Progenitor cell of endocrine pancreas (in vitro differentiated cells): ENCODE data around the gene ETFBKMT. TPM values are rescaled to one million over a fixed set of nuclear protein-coding genes. Genes with fewer than 3 reads are reported as not detected.
"Not testable (repeated sequence)": the region's sequence is repeated elsewhere in the genome, so short reads cannot be mapped to it uniquely, and the experiment has no call there.

Experiments
- DNase-seq: peaks from one replicate; pipeline ENCODE4 v3.0.0; 2021; ENCODE audit warnings: low spot score; ENCODE audit not compliant: unreplicated experiment
- H3K27ac Mint-ChIP-seq: 2 replicates; pipeline ENCODE4 v1.8.0; 2021; ENCODE audit warnings: mild to moderate bottlenecking, moderate library complexity, mixed read lengths
- H3K27me3 Mint-ChIP-seq: 2 replicates; pipeline ENCODE4 v1.8.0; 2021; ENCODE audit warnings: mixed read lengths
- H3K36me3 Mint-ChIP-seq: 2 replicates; pipeline ENCODE4 v1.8.0; 2022; ENCODE audit warnings: mixed read lengths; ENCODE audit not compliant: insufficient read depth
- H3K4me1 Mint-ChIP-seq: 2 replicates; pipeline ENCODE4 v1.8.0; 2021; ENCODE audit warnings: low read depth, mixed read lengths
- H3K4me3 Mint-ChIP-seq: 2 replicates; pipeline ENCODE4 v1.8.0; 2021; ENCODE audit warnings: low read depth, mild to moderate bottlenecking, moderate library complexity, mixed read lengths
- H3K9me3 Mint-ChIP-seq: 2 replicates; pipeline ENCODE4 v1.8.0; 2021; ENCODE audit warnings: low read depth, mixed read lengths
- total RNA-seq: library from RNA; stranded (reverse); gene quantifications from 2 replicates; pipeline ENCODE4 v1.2.1, GENCODE V29; 2021
- TF ChIP-seq, protein P1 (sequence below): fragments of 200-600 bp; sonication (generic); IDR thresholded peaks from one replicate; pipeline ENCODE4 v1.5.0; 2021; ENCODE audit warnings: antibody characterized with exemption, mild to moderate bottlenecking; ENCODE audit not compliant: unreplicated experiment

The ETFBKMT gene
- total RNA-seq, 1 donor from 2014 or later = 4.5 TPM

DNA sequence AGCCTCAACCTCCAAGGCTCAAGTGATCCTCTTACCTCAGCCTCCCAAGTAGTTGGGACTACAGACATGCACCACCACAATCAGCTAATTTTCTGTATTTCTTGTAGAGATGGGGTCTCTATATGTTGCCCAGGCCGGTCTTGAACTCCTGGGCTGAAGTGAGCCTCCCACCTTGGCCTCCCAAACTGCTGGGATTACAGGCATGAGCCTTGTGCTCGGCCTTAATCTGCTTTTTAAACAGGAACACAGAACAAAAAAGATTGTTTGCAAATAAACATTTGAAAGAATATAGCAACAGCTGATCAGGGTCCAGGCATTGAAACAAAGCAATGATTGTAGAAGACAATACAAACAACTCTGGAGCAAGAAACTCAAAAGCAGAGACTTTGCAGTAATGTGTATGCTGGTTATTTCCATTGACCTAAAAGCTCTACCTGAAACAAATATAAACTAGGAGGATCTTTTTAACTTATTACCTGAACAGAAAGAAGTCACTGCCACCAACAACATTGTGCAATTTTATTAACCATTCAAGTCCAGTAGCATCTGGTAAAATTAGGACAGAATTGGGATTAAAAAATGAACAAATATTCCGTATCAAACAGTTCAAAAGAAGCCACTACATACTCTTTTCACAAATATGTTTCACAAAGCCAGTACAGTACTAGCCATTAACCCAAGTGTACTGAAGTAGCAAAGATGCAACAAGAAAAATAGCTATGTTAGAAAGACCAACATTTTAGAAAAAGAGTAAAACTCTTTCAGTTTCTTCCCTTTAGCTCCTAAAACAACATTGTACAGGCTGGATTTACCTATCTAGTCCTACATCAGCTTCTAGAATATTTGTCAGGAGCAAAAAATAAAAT lies 55.2 kb downstream of the ETFBKMT start:
- peak overlapping the region; percentile 92 for H3K27ac Mint-ChIP-seq
- H3K36me3 Mint-ChIP-seq = peaks cover 39% of the 10 kb centered on the region
- peak overlapping the region; percentile 0 for H3K4me3 Mint-ChIP-seq
- TF ChIP-seq, protein P1, sequence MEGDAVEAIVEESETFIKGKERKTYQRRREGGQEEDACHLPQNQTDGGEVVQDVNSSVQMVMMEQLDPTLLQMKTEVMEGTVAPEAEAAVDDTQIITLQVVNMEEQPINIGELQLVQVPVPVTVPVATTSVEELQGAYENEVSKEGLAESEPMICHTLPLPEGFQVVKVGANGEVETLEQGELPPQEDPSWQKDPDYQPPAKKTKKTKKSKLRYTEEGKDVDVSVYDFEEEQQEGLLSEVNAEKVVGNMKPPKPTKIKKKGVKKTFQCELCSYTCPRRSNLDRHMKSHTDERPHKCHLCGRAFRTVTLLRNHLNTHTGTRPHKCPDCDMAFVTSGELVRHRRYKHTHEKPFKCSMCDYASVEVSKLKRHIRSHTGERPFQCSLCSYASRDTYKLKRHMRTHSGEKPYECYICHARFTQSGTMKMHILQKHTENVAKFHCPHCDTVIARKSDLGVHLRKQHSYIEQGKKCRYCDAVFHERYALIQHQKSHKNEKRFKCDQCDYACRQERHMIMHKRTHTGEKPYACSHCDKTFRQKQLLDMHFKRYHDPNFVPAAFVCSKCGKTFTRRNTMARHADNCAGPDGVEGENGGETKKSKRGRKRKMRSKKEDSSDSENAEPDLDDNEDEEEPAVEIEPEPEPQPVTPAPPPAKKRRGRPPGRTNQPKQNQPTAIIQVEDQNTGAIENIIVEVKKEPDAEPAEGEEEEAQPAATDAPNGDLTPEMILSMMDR = no peak
- peaks cover 22% of the 10 kb centered on the region for H3K9me3 Mint-ChIP-seq
- H3K27me3 Mint-ChIP-seq = no peaks in the 10 kb centered on the region
- DNase-seq = no peak
- H3K4me1 Mint-ChIP-seq = peaks cover 18% of the 10 kb centered on the region

DNA sequence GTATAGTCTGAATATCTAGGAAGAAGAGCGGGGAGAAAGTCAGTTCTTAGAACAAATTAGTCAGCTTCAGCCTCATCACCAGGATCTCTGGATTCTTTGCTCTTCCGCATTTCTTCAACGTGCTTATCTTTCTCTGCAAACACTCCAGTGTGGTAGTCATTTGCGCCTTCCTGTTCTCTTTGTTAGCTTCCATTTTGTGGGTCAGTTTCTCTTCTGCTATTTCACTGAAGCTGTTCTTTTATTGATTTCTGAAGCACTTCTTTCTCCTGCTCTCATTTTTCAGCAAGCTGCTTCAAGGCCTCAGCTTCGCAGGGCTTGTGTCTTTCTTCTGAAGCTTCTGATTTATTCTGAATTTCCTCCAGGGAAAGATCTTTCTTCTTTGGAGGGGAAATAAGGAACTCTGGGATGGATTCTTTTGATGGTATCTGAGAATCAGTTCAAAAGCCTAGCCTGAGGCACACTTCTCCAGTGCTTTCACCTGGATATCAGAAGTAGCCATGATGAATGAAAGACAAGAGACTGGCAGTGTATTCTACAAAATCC lies 55.9 kb downstream of the ETFBKMT start:
- peaks cover 18% of the 10 kb centered on the region for H3K4me1 Mint-ChIP-seq
- peak overlapping the region; percentile 0 for H3K4me3 Mint-ChIP-seq
- H3K9me3 Mint-ChIP-seq = peaks cover 17% of the 10 kb centered on the region
- peak overlapping the region; percentile 92 for H3K27ac Mint-ChIP-seq
- TF ChIP-seq, protein P1 = no peak
- H3K36me3 Mint-ChIP-seq = peaks cover 36% of the 10 kb centered on the region
- no peaks in the 10 kb centered on the region for H3K27me3 Mint-ChIP-seq
- no peak for DNase-seq

DNA sequence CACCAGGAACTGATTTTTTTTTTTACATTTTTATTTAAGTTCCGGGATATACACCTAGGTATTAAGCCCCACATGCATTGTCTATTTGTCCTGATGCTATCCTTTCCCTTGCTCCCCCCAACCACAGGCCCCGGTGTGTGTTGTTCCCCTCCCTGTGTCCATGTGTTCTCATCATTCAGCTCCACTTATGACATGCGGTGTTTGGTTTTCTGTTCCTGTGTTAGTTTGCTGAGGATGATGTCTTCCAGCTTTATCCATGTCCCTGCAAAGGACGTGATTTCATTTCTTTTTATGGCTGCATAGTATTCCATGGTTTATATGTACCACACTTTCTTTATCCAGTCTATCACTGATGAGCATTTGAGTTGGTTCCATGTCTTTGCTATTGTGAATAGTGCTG lies 57.5 kb downstream of the ETFBKMT start:
- peaks cover 15% of the 10 kb centered on the region for H3K9me3 Mint-ChIP-seq
- peaks cover 26% of the 10 kb centered on the region for H3K4me1 Mint-ChIP-seq

DNA sequence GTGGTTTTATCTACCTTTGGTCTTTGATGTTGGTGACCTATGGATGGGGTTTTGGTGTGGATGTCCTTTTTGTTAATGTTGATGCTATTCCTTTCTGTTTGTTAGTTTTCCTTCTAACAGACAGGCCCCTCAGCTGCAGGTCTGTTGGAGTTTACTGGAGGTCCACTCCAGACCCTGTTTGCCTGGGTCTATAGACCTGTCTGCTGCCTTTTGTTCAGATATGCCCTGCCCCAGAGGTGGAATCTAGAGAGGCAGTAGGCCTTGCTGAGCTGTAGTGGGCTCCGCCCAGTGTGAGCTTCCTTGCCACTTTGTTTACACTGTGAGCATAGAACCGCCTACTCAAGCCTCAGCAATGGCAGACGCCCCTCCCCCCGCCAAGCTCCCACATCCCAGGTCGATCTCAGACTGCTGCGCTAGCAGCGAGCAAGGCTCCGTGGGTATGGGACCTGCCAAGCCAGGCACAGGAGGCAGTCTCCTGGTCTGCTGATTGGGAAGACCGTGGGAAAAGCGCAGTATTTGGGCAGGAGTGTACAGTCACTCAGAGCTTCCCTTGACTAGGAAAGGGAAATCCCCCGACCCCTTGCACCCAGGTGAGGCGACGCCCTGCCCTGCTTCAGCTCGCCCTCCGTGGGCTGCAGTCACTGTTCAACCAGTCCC lies 59.2 kb downstream of the ETFBKMT start:
- H3K27ac Mint-ChIP-seq, H3K4me3 Mint-ChIP-seq, H3K27me3 Mint-ChIP-seq, DNase-seq: not testable (repeated sequence)
- peaks cover 15% of the 10 kb centered on the region for H3K9me3 Mint-ChIP-seq
- H3K36me3 Mint-ChIP-seq = peaks cover 48% of the 10 kb centered on the region
- H3K4me1 Mint-ChIP-seq = peaks cover 35% of the 10 kb centered on the region

More for the DNA sequence above, 57.5 kb downstream of the ETFBKMT start:
- Mint-ChIP-seq H3K27ac (peak overlapping the region; percentile 91), H3K36me3 (peaks cover 41% of the 10 kb centered on the region)
- not testable (repeated sequence) for DNase-seq, H3K4me3 Mint-ChIP-seq, H3K27me3 Mint-ChIP-seq

DNA sequence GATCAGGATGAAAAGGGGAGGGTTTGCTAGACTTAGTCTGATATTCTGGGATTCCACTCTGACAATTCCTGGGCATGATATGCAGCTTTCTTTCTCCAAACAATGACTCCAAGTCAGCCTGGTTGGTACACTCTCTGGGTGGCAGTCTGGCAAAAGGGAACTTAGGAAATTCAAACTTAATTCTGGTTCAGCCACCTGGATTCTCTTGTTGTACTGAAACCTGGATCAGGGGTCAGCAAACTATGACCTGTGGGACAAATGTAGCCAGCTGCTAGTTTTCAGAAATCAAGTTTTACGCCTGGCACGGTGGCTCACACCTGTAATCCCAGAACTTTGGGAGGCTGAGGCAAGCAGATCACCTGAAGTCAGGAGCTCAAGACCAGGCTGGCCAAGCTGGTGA lies 63.1 kb downstream of the ETFBKMT start:
- DNase-seq = no peak
- TF ChIP-seq, protein P1 = no peak
- Mint-ChIP-seq H3K27me3 (no peaks in the 10 kb centered on the region), H3K9me3 (peaks cover 10% of the 10 kb centered on the region), H3K4me3 (no peak overlapping the region), H3K4me1 (peaks cover 33% of the 10 kb centered on the region), H3K36me3 (peaks cover 46% of the 10 kb centered on the region), H3K27ac (no peak overlapping the region)

Other genes starting within 250 kb of the ETFBKMT start
- gene DENND5B, start 68.6 kb upstream of the ETFBKMT start, total RNA-seq = 34.6 and 35.0 TPM in 2 replicates
- 29.2 and 31.9 TPM in 2 replicates for gene AMN1, start 69.3 kb downstream of the ETFBKMT start, total RNA-seq